Rectal smooth muscle tissue (tissue), 1 donor: Measurements from ENCODE around the gene HS6ST3.

Experiments
- H3K27ac ChIP-seq: one replicate; pipeline ENCODE4 v1.7.0; 2013; ENCODE audit warnings: low read depth, low read length, inconsistent platforms
- H3K27me3 ChIP-seq: one replicate; pipeline ENCODE4 v1.7.0; 2013; ENCODE audit warnings: low read length; ENCODE audit not compliant: control insufficient read depth, insufficient read depth
- H3K36me3 ChIP-seq: one replicate; pipeline ENCODE4 v1.7.0; 2013; ENCODE audit warnings: low read length; ENCODE audit not compliant: control insufficient read depth, insufficient read depth
- H3K4me1 ChIP-seq: one replicate; pipeline ENCODE4 v1.7.0; 2013; ENCODE audit warnings: low read length; ENCODE audit not compliant: control insufficient read depth, insufficient read depth
- H3K4me3 ChIP-seq: one replicate; pipeline ENCODE4 v1.7.0; 2013; ENCODE audit warnings: low read length
- H3K9ac ChIP-seq: one replicate; pipeline ENCODE4 v1.7.0; 2013; ENCODE audit warnings: low read length

Gene HS6ST3

DNA sequence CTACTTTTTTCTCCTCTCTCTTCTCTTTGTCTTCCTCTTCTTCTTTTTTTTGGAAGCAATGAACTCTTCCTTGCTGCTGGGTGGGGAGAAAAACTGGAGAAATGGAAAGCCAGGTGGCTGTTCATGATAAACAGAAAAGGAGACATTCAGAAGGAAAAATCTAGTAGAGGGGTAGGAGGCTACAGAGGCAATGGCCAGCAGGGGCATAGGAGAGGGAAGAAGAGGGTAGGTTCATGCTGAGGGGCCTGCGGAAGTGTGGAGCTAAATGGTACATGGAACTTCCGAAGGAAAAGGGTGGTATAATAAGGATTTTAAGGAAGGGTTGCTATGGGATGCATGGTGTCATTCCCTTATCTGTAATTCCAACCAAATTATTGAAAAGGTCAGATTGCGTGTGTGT, 17.5 kb upstream of the HS6ST3 start:
- no peak overlapping the region for H3K27ac ChIP-seq
- no peaks in the 10 kb centered on the region for H3K27me3 ChIP-seq
- no peaks in the 10 kb centered on the region for H3K4me1 ChIP-seq
- no peak overlapping the region for H3K9ac ChIP-seq
- no peaks in the 10 kb centered on the region for H3K36me3 ChIP-seq
- no peak overlapping the region for H3K4me3 ChIP-seq

DNA sequence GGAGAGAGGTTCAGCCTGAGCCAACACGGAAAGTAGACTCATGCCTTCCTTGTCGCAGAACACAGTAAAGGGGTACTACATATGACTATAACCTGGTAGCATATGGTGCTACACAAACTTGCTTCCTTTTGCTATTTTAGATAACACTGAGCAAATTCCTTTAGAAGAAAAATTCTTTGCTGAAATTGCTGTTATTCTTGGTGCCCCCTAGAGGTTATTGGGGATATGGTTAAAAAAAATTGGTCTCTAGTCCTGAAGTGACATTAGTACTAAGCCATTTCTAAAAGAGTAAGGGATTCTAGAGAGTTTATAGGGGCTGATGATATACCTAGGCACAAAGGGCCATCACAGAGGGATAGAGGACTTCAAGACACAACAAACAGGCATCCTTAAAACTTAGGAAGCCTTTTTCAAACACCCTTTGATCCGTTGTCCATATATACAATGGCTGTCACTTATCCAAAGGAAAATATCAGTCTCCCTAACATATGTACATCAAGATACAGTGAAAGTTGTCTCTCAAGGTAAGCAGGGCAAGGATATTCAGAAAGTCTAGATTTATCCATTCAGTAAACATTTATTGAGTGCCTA, 13.9 kb upstream of the HS6ST3 start:
- Histone ChIP-seq H3K27ac (no peak overlapping the region), H3K27me3 (no peaks in the 10 kb centered on the region), H3K36me3 (no peaks in the 10 kb centered on the region)

DNA sequence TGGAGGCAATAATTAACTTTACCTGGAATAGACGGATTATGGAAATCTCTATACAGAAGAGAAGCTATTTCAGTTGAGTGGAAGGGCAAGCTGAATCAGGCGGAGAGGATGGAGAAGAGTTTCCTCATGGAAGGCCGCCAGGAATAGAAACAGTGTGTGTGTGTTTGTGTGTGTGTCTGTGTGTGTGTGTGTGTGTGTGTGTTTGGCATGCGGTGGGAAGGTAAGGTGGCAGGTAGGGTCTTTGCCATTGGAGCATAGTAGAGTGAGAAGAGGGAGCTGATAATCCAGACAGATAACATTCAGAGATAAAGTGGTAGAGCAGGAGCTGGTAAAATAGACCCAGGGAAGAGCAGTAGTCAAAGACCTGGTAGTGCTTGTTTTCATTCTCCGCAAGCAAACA, 9.2 kb upstream of the HS6ST3 start:
- H3K27ac ChIP-seq: no peak overlapping the region
- no peak overlapping the region for H3K4me3 ChIP-seq
- no peaks in the 10 kb centered on the region for H3K4me1 ChIP-seq
- no peaks in the 10 kb centered on the region for H3K27me3 ChIP-seq
- no peak overlapping the region for H3K9ac ChIP-seq
- no peaks in the 10 kb centered on the region for H3K36me3 ChIP-seq

More for the DNA sequence above, 13.9 kb upstream of the HS6ST3 start:
- Histone ChIP-seq H3K4me3 (no peak overlapping the region), H3K9ac (no peak overlapping the region), H3K4me1 (no peaks in the 10 kb centered on the region)

DNA sequence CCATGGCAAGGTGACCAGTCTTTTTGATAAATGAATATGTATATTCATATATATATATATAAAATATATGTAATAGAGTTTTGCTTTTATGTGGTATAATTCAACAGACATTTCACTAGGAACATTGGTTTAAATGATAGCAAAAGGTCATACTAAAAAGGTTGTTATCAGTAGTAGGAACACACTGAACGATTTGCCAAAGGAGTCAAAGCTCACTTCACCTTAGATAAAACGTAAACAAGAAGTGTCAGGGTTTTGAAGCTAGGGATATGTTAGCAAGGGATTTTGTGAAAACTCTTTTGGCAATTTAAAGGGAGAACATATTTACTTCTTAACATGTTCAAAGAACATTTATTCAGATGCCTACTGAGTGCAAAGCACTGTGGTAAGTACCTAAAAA, 8.0 kb upstream of the HS6ST3 start:
- Histone ChIP-seq H3K27me3 (no peaks in the 10 kb centered on the region), H3K4me3 (no peak overlapping the region), H3K9ac (no peak overlapping the region), H3K4me1 (no peaks in the 10 kb centered on the region), H3K27ac (no peak overlapping the region), H3K36me3 (no peaks in the 10 kb centered on the region)

GRCh38 chr13:96082640-96083039, 7.3 kb upstream of the HS6ST3 start:
- Histone ChIP-seq H3K4me1 (no peaks in the 10 kb centered on the region), H3K36me3 (no peaks in the 10 kb centered on the region), H3K9ac (no peak overlapping the region), H3K27ac (no peak overlapping the region), H3K4me3 (no peak overlapping the region), H3K27me3 (no peaks in the 10 kb centered on the region)

DNA sequence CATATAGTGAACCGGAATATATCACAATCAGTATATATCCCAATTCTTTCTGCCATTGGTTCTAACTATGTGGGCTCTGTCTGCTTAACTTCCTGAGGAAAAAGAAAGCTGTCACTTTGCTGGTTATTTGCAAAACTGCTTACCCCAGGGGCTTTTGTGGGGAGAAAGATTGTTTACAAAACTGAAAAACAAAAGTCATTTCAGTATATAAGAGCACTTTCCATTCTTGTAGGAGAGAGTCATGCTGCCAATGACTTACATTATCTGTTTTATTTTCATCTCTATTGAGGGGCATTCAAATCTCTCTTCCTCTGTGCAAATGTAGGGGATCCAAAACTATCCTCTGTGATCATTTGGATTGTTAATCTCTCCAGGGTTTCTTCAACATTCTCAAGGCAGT, 3.2 kb upstream of the HS6ST3 start:
- Histone ChIP-seq H3K27me3 (peaks cover 10% of the 10 kb centered on the region), H3K4me1 (no peaks in the 10 kb centered on the region)

GRCh38 chr13:96089139-96089538, 768 bp upstream of the HS6ST3 start:
- Histone ChIP-seq H3K27me3 (peaks cover 15% of the 10 kb centered on the region), H3K36me3 (no peaks in the 10 kb centered on the region), H3K27ac (no peak overlapping the region), H3K9ac (no peak overlapping the region), H3K4me3 (no peak overlapping the region), H3K4me1 (no peaks in the 10 kb centered on the region)

More for the DNA sequence above, 3.2 kb upstream of the HS6ST3 start:
- no peak overlapping the region for H3K27ac ChIP-seq
- H3K9ac ChIP-seq: no peak overlapping the region
- H3K36me3 ChIP-seq: no peaks in the 10 kb centered on the region
- no peak overlapping the region for H3K4me3 ChIP-seq

GRCh38 chr13:96090240-96091101, 564 bp downstream of the HS6ST3 start:
- Histone ChIP-seq H3K4me3 (peak overlapping the region; percentile 49), H3K36me3 (no peaks in the 10 kb centered on the region), H3K27ac (no peak overlapping the region), H3K27me3 (peaks cover 15% of the 10 kb centered on the region), H3K9ac (no peak overlapping the region), H3K4me1 (no peaks in the 10 kb centered on the region)

- no peaks in the 10 kb centered on the region for H3K4me1 ChIP-seq
- H3K27me3 ChIP-seq: peaks cover 15% of the 10 kb centered on the region
- no peaks in the 10 kb centered on the region for H3K36me3 ChIP-seq
- no peak overlapping the region for H3K27ac ChIP-seq
- H3K9ac ChIP-seq: no peak overlapping the region
- peak overlapping the region; percentile 41 for H3K4me3 ChIP-seq
Observed at GRCh38 chr13:96091164-96092117, 1.5 kb downstream of the HS6ST3 start.

DNA sequence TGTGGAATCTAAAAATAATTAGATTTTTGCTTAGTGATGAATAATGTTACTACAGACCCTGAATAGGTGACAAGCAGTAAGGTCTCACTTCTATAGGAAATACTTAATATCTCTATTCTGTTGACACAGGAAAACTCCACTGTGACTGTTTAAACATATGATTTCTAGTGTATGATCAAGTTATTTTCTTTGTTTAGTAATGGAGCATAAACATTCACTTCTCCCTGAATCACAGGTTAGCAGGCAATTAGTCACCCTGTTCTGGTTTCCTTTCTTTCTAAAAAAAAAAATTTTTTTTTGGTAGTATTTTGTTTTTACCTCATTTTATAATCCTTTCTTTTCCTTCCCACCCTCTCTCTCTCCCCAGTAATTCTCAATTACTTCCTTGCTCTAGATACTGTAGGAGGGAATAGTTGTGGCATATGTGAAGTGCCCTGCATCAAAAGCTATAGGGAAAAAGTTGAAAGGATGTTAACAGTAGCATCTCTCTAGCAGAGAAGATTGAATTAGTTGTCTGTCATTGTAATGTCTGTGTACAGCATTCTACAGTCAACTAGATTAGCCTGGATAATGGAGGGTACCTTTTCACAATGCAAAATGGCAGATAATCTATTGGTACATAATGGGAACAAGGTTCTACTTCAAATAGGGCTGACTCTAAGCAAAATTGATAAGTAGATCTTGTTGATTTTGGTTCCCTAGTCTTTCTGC, 3.5 kb downstream of the HS6ST3 start:
- peaks cover 15% of the 10 kb centered on the region for H3K27me3 ChIP-seq
- H3K27ac ChIP-seq: no peak overlapping the region
- no peak overlapping the region for H3K4me3 ChIP-seq
- no peaks in the 10 kb centered on the region for H3K36me3 ChIP-seq
- no peaks in the 10 kb centered on the region for H3K4me1 ChIP-seq
- H3K9ac ChIP-seq: no peak overlapping the region

GRCh38 chr13:96100457-96101220, 10.7 kb downstream of the HS6ST3 start:
- Histone ChIP-seq H3K36me3 (no peaks in the 10 kb centered on the region), H3K4me3 (no peak overlapping the region)

More at GRCh38 chr13:96100457-96101220, 10.7 kb downstream of the HS6ST3 start:
- Histone ChIP-seq H3K27ac (no peak overlapping the region), H3K4me1 (no peaks in the 10 kb centered on the region), H3K9ac (no peak overlapping the region), H3K27me3 (no peaks in the 10 kb centered on the region)
